ENCODE measurements around the gene ADGRL3.

ADGRL3 gene

GRCh38 chr4:61522312-61522711, 322.2 kb downstream of the ADGRL3 start:
- no peak for TF ChIP-seq CTCF (IDR thresholded peaks at IDR 0.05)

- no peak for TF ChIP-seq CTCF (IDR thresholded peaks at IDR 0.05)
Measured at GRCh38 chr4:61527888-61528287, 327.8 kb downstream of the ADGRL3 start.

- TF ChIP-seq CTCF (IDR thresholded peaks at IDR 0.05): no peak
Measured at GRCh38 chr4:61528595-61528994, 328.5 kb downstream of the ADGRL3 start.

GRCh38 chr4:61531188-61531587, 331.1 kb downstream of the ADGRL3 start:
- no peak for TF ChIP-seq CTCF (IDR thresholded peaks at IDR 0.05)

- no peak for TF ChIP-seq CTCF (IDR thresholded peaks at IDR 0.05)
Measured at GRCh38 chr4:61532336-61533000, 332.3 kb downstream of the ADGRL3 start.

GRCh38 chr4:61533140-61533539, 333.0 kb downstream of the ADGRL3 start:
- TF ChIP-seq CTCF (IDR thresholded peaks at IDR 0.05): no peak

- no peak for TF ChIP-seq CTCF (IDR thresholded peaks at IDR 0.05)
Measured at GRCh38 chr4:61540944-61541343, 340.8 kb downstream of the ADGRL3 start.

- peak; percentile 35; the same call in 1 of the 2 replicates for TF ChIP-seq CTCF (IDR thresholded peaks at IDR 0.05)
Measured at GRCh38 chr4:61541459-61541858, 341.3 kb downstream of the ADGRL3 start.

All from LNCAP (cell line).